ENCODE measurements around the gene TTI1. TPM values are rescaled to one million over a fixed set of nuclear protein-coding genes. Genes with fewer than 3 reads are reported as not detected.

Gene TTI1
- total RNA-seq, 6 experiments from 2014 or later, result 11.8 to 17.9 (median 14.1) TPM

DNA sequence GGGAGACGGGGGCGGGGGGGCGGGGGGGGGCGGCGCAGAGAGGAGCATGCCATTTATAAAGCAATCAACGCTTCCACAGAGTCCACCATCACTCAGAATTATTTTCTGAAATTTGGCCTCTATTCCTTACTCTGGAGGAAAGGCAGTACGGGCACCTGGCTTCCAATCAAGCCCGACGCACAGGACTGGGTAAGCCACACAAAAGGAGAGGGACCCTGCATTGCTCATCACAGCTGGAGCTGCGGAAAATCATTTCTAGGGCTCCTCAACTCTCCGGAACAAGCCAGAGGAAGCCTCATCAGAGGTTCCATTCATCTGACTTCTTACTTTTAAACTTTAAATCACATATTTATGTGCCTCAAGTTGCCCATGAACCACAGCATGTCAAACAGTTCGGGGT is 55.9 kb downstream of the TTI1 start:
- TF ChIP-seq, protein P1, sequence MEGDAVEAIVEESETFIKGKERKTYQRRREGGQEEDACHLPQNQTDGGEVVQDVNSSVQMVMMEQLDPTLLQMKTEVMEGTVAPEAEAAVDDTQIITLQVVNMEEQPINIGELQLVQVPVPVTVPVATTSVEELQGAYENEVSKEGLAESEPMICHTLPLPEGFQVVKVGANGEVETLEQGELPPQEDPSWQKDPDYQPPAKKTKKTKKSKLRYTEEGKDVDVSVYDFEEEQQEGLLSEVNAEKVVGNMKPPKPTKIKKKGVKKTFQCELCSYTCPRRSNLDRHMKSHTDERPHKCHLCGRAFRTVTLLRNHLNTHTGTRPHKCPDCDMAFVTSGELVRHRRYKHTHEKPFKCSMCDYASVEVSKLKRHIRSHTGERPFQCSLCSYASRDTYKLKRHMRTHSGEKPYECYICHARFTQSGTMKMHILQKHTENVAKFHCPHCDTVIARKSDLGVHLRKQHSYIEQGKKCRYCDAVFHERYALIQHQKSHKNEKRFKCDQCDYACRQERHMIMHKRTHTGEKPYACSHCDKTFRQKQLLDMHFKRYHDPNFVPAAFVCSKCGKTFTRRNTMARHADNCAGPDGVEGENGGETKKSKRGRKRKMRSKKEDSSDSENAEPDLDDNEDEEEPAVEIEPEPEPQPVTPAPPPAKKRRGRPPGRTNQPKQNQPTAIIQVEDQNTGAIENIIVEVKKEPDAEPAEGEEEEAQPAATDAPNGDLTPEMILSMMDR (IDR thresholded peaks at IDR 0.05), result no peak
- peaks cover 15% of the 10 kb centered on the region for H3K27me3 Mint-ChIP-seq (ENCODE audit: insufficient read depth)
- H3K4me3 Mint-ChIP-seq, result no peak overlapping the region
- H3K36me3 Mint-ChIP-seq (ENCODE audit: low read depth), result no peaks in the 10 kb centered on the region
- H3K27ac Mint-ChIP-seq, result no peak overlapping the region
- no peaks in the 10 kb centered on the region for H3K9me3 Mint-ChIP-seq
- H3K4me1 Mint-ChIP-seq (ENCODE audit: low read depth), result no peaks in the 10 kb centered on the region
- no peak for DNase-seq

DNA sequence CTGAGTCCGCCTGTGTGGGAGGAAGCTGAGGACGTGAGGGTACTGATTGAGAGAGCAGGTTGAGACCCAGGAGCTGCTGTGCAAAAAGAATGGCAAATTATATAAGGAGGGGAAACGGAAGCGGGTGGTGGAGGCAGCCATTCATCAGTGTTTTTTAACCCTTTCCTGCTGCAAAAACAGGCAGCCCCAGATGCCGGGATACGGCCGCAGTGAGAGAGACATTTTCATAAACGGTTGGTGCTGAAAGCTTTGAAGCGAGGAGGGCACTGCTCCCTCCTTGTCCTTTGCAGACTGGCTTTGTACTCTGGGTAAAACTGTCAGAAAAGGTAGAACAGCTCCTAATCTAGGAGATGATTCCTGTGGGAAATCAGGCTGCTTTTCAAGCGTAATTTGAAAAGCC is 56.4 kb downstream of the TTI1 start:
- Mint-ChIP-seq H3K9me3 (no peaks in the 10 kb centered on the region), H3K27ac (no peak overlapping the region), H3K27me3 (ENCODE audit: insufficient read depth) (peaks cover 16% of the 10 kb centered on the region), H3K36me3 (ENCODE audit: low read depth) (no peaks in the 10 kb centered on the region), H3K4me3 (no peak overlapping the region), H3K4me1 (ENCODE audit: low read depth) (no peaks in the 10 kb centered on the region)
- TF ChIP-seq, protein P1 (IDR thresholded peaks at IDR 0.05), result no peak
- no peak for DNase-seq

DNA sequence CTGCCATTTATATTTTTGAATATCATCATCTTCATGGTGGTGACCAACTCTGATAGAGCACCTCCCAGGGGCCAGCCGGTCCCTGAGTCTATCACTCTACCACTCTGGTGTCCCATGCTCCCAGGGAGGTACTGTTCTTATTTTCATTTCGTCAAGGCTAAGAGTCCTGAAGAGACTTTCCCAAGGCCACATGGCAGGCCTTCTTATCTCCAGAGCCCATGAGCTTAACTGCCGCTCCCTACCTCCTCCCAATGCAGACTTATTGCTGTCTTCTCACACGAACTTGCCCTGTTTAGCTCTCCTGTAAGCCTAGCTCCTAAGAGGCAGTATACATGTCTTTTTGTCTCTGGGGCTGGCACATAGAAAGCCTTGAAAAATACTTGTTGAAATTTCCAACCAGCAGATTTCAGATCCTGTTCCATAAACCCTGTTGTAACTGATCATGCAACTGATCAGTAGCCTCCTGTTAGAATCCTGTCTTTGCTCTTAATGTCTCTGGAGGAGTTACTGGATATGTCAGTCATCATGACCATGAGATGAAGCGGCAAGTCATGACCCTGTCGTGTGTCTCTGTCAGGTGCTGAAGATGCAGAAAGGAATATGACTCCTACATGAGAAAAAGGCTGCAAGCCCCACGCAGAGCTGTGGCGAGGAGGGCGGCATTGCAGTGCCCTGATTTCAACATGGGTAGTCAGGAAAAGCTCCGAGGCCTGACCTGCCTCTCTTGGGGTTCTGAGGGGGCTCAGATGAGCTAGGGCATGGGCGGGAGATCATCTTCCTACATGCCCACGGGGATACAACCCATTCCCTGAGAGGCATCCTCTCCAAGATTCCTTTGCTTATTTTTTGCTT is 60.0 kb downstream of the TTI1 start:
- Mint-ChIP-seq H3K27ac (no peak overlapping the region), H3K36me3 (ENCODE audit: low read depth) (no peaks in the 10 kb centered on the region), H3K27me3 (ENCODE audit: insufficient read depth) (peaks cover 28% of the 10 kb centered on the region), H3K4me1 (ENCODE audit: low read depth) (0 out of 2 replicates have a peak, but pooled peaks cover 4% of the 10 kb centered on the region), H3K4me3 (no peak overlapping the region), H3K9me3 (no peaks in the 10 kb centered on the region)
- TF ChIP-seq, protein P1 (IDR thresholded peaks at IDR 0.05), result no peak
- DNase-seq, result no peak

DNA sequence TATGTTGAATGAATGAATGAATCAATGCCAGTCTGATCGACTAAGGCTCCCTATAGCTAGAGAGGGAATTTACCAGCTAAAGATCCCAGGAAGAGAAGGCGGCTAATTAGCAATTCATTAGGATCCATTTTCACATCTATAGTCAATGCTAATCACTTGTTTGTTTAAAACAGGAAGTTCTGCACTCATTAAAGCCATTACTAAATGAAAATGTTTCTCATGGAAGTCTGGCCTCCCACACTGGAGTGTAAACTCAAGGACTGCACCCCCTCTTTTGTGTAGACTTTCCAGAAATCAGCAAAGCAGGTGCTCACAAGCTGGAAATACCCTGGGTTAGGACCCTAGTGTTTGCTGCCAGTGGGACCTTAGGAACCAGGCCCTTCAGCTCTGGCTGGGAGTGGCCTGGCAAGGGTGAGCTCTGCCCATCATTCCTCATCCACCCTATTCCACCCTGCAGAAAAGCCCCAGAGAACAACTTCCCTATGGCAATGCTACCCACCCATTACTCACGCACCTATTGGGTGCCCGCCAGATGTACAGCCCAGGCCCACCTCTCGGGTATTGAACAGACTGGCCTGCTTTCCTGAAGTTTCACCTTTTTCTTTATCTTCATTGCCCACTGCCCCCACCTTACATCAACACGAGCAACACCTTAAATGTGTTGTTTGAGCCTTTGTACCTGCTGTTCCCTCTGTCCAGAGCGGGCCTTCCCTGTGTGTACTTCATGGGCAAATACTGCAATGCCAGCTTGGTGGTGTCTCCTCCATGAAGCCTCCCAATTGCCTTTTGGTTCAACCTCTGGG is 60.8 kb downstream of the TTI1 start:
- no peak overlapping the region for H3K4me3 Mint-ChIP-seq
- no peak overlapping the region for H3K27ac Mint-ChIP-seq
- peaks cover 25% of the 10 kb centered on the region for H3K27me3 Mint-ChIP-seq (ENCODE audit: insufficient read depth)
- peaks cover 6% of the 10 kb centered on the region; the same call in 1 of the 2 replicates for H3K9me3 Mint-ChIP-seq
- H3K4me1 Mint-ChIP-seq (ENCODE audit: low read depth), result 0 out of 2 replicates have a peak, but pooled peaks cover 4% of the 10 kb centered on the region
- no peak for DNase-seq
- no peaks in the 10 kb centered on the region for H3K36me3 Mint-ChIP-seq (ENCODE audit: low read depth)
- TF ChIP-seq, protein P1 (IDR thresholded peaks at IDR 0.05), result no peak

DNA sequence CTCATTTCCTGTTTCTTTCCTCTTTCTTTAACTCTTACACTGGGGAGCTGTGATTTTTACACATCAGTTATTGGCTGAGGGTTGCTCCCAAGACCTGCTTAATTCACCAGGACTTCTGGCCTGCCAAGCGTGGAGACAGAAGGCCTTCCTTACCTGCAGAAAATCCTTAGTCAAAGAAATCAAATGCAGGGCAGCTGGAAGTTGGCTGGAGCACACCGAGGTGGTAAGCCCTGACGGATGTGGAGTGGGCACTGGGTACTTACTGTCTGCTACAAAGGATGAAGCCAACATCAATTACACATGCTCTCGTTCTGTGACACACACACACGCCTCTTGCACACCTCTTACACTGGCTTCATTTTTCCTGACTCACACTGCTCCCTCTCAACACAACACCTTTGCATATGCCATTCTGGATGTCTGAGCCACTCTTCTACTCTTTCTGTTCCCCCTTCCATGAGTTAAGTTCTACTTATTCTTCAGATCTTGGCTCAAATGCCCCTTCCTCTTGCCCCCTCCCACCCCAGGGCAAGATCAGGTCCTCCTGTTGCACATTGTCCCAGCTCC is 61.6 kb downstream of the TTI1 start:
- TF ChIP-seq, protein P1 (IDR thresholded peaks at IDR 0.05), result no peak
- H3K36me3 Mint-ChIP-seq (ENCODE audit: low read depth), result no peaks in the 10 kb centered on the region

More for the DNA sequence above, 61.6 kb downstream of the TTI1 start:
- Mint-ChIP-seq H3K4me3 (no peak overlapping the region), H3K27me3 (ENCODE audit: insufficient read depth) (peaks cover 20% of the 10 kb centered on the region), H3K9me3 (peaks cover 6% of the 10 kb centered on the region; the same call in 1 of the 2 replicates), H3K4me1 (ENCODE audit: low read depth) (0 out of 2 replicates have a peak, but pooled peaks cover 4% of the 10 kb centered on the region), H3K27ac (no peak overlapping the region)
- no peak for DNase-seq
